ENCODE measurements around the gene SP140L. TPM values are rescaled to one million over a fixed set of nuclear protein-coding genes. Genes with fewer than 3 reads are reported as not detected.
"Not testable (repeated sequence)": the region's sequence is repeated elsewhere in the genome, so short reads cannot be mapped to it uniquely, and the experiment has no call there.

SP140L gene
- polyA plus RNA-seq, 3 donors = 6.5 to 23.7 (median 8.5) TPM

GRCh38 chr2:230343041-230343624, 16.1 kb downstream of the SP140L start:
- not testable (repeated sequence) for H3K9ac ChIP-seq (ENCODE audit: insufficient read depth, low read length, poor library complexity, severe bottlenecking); H3K27me3 ChIP-seq (ENCODE audit: control insufficient read depth in 2 of 2, insufficient read depth in 2 of 2, low read length in 2 of 2); H2AFZ ChIP-seq (ENCODE audit: insufficient read depth, low read depth, low read length, poor library complexity, severe bottlenecking); H3K4me2 ChIP-seq (replicated peaks; ENCODE audit: extremely low read depth, low read length, poor library complexity, severe bottlenecking); H3K4me1 ChIP-seq (ENCODE audit: control insufficient read depth in 1 of 2, insufficient read depth in 2 of 2, low read length in 2 of 2); DNase-seq; H3K27ac Mint-ChIP-seq; H3K9me3 ChIP-seq (replicated peaks in 1 of 2; ENCODE audit: control insufficient read depth in 1 of 2, insufficient read depth in 1 of 2, low read length in 2 of 2); H3K27ac ChIP-seq (ENCODE audit: low read depth in 1 of 2, low read length in 2 of 2); H3K4me3 Mint-ChIP-seq; H3K27me3 Mint-ChIP-seq (ENCODE audit: low read depth in 3 of 3); H3K4me3 ChIP-seq (replicated peaks in 1 of 3; ENCODE audit: low read depth in 2 of 3, low read length in 3 of 3)
- peaks cover 12% of the 10 kb centered on the region for H3K4me1 Mint-ChIP-seq
- Histone ChIP-seq H3K36me3 (replicated peaks in 1 of 2; ENCODE audit: control insufficient read depth in 1 of 2, insufficient read depth in 2 of 2, low read length in 2 of 2) (peaks cover 6 to 33% of the 10 kb centered on the region in 2 donors), H4K20me1 (ENCODE audit: insufficient read depth, low read length) (peaks cover 34% of the 10 kb centered on the region), H3K79me2 (ENCODE audit: insufficient read depth, low read length) (peaks cover 21% of the 10 kb centered on the region)
- intact Hi-C loops (cut with micrococcal nuclease) = loop anchor here in 1 of 2 donors (5.0 kb wide), 1 partner anchor 124 kb away; no protein-coding TSS in a partner anchor
- WGBS (ENCODE audit: insufficient coverage) = no CpG with 5 or more reads among the region's 2 CpGs
- H3K36me3 Mint-ChIP-seq = peaks cover 42 to 46% of the 10 kb centered on the region in 2 donors
- peaks cover 4 to 31% (median 15%) of the 10 kb centered on the region in 7 donors for H3K9me3 Mint-ChIP-seq

DNA sequence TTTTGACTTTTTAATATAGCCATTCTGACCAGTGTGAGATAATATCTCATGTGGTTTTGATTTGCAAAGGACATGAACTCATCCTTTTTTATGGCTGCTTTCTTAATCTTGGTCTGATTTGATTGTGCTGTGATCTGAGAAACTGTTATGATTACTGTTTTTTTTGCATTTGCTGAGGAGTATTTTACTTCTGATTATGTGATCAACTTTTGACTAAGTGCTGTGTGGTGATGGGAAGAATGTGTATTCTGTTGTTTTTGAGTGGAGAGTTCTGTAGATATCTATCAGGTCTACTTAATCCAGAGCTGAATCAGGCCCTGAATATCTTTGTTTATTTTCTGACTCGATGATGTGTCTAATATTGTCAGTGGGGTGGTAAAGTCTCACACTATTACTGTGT, 16.8 kb downstream of the SP140L start:
- Histone ChIP-seq H4K20me1 (ENCODE audit: insufficient read depth, low read length) (peaks cover 36% of the 10 kb centered on the region), H3K36me3 (replicated peaks in 1 of 2; ENCODE audit: control insufficient read depth in 1 of 2, insufficient read depth in 2 of 2, low read length in 2 of 2) (peaks cover 6 to 33% of the 10 kb centered on the region in 2 donors), H3K27ac (ENCODE audit: low read depth in 1 of 2, low read length in 2 of 2) (no peak overlapping the region), H3K79me2 (ENCODE audit: insufficient read depth, low read length) (peaks cover 21% of the 10 kb centered on the region), H3K4me1 (ENCODE audit: control insufficient read depth in 1 of 2, insufficient read depth in 2 of 2, low read length in 2 of 2) (peaks cover 5% of the 10 kb centered on the region in 2 donors), H3K4me3 (replicated peaks in 1 of 3; ENCODE audit: low read depth in 2 of 3, low read length in 3 of 3) (no peak overlapping the region), H2AFZ (ENCODE audit: insufficient read depth, low read depth, low read length, poor library complexity, severe bottlenecking) (no peak overlapping the region), H3K4me2 (replicated peaks; ENCODE audit: extremely low read depth, low read length, poor library complexity, severe bottlenecking) (no peak overlapping the region), H3K9ac (ENCODE audit: insufficient read depth, low read length, poor library complexity, severe bottlenecking) (no peak overlapping the region), H3K27me3 (ENCODE audit: control insufficient read depth in 2 of 2, insufficient read depth in 2 of 2, low read length in 2 of 2) (no peaks in the 10 kb centered on the region), H3K9me3 (replicated peaks in 1 of 2; ENCODE audit: control insufficient read depth in 1 of 2, insufficient read depth in 1 of 2, low read length in 2 of 2) (peaks cover 0 to 8% of the 10 kb centered on the region in 2 donors)
- peaks cover 0 to 2% (median 0%) of the 10 kb centered on the region in 3 donors for H3K27me3 Mint-ChIP-seq (ENCODE audit: low read depth in 3 of 3)
- TF ChIP-seq CTCF (IDR thresholded peaks at IDR 0.05) = no peak
- H3K4me1 Mint-ChIP-seq = peaks cover 17% of the 10 kb centered on the region
- no peak overlapping the region for H3K4me3 Mint-ChIP-seq
- peaks cover 42 to 46% of the 10 kb centered on the region in 2 donors for H3K36me3 Mint-ChIP-seq
- no peak for DNase-seq
- no CpG with 5 or more reads among the region's 1 CpG for WGBS (ENCODE audit: insufficient coverage)
- intact Hi-C loops (cut with micrococcal nuclease) = loop anchor here in 1 of 2 donors (5.0 kb wide), 1 partner anchor 124 kb away; no protein-coding TSS in a partner anchor
- peaks cover 4 to 31% (median 15%) of the 10 kb centered on the region in 7 donors for H3K9me3 Mint-ChIP-seq
- H3K27ac Mint-ChIP-seq = no peak overlapping the region
